GM12864 (cell line): ENCODE measurements around the gene S100A7A.

Experiments used
- DNase-seq: peaks from one replicate; pipeline ENCODE4 v3.0.0-alpha.2; 2011; ENCODE audit warnings: low read depth
- H3K4me3 ChIP-seq: 2 replicates; pipeline ENCODE4 v1.5.1; 2011; ENCODE audit warnings: mild to moderate bottlenecking, low read depth, low read length, control low read depth
- TF ChIP-seq, protein P1 (sequence below): IDR thresholded peaks from 2 replicates; pipeline ENCODE4 v1.5.1; 2011; ENCODE audit warnings: low read depth, mild to moderate bottlenecking, moderate library complexity, low read length, control low read depth, inconsistent platforms; ENCODE audit errors: missing control alignments

The S100A7A gene

DNA sequence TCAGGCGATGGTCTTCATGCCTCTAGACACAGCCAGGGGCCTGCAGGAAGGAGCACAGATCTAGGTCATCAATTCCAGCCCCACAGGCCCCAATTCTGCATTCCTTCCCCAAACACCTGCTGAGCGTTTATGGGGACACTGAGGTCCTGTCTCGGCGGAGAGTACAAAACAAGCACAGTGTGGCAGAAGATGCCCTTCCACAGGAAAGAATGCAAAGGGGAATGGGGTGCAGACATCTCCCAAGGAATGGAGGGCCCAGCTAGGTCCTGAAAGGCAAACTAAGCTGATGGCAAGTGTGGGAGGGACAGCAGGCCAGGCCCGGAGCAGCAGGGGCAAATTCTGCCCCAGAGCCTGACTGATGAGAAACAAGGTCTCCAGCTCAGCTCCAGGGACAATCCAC lies 21.9 kb upstream of the S100A7A start:
- TF ChIP-seq, protein P1, sequence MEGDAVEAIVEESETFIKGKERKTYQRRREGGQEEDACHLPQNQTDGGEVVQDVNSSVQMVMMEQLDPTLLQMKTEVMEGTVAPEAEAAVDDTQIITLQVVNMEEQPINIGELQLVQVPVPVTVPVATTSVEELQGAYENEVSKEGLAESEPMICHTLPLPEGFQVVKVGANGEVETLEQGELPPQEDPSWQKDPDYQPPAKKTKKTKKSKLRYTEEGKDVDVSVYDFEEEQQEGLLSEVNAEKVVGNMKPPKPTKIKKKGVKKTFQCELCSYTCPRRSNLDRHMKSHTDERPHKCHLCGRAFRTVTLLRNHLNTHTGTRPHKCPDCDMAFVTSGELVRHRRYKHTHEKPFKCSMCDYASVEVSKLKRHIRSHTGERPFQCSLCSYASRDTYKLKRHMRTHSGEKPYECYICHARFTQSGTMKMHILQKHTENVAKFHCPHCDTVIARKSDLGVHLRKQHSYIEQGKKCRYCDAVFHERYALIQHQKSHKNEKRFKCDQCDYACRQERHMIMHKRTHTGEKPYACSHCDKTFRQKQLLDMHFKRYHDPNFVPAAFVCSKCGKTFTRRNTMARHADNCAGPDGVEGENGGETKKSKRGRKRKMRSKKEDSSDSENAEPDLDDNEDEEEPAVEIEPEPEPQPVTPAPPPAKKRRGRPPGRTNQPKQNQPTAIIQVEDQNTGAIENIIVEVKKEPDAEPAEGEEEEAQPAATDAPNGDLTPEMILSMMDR: no peak
- no peak for DNase-seq
- H3K4me3 ChIP-seq: no peak overlapping the region

GRCh38 chr1:153395136-153395685 lies 21.1 kb upstream of the S100A7A start:
- TF ChIP-seq, protein P1: no peak
- DNase-seq: no peak
- H3K4me3 ChIP-seq: no peak overlapping the region

DNA sequence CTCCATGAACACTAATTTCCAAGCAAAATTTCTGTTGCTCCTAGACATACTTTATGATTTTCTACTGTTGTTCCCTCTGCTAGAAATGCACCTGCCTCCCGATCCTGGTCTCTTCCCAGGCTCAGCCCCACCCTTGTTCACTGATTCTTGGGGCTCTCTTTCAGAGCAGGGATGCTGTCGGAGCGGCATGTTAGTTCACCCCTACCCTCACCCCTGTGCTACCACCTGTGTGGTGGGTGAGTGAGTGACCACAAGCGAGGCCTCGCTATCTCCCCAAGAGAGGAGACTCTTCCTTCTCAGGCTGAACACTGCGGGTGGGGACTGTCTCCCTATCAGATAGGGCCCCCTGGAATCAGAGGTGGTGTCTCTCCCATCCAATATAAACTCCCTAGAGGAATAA lies 20.5 kb upstream of the S100A7A start:
- DNase-seq: no peak
- TF ChIP-seq, protein P1: no peak
- H3K4me3 ChIP-seq: no peak overlapping the region

DNA sequence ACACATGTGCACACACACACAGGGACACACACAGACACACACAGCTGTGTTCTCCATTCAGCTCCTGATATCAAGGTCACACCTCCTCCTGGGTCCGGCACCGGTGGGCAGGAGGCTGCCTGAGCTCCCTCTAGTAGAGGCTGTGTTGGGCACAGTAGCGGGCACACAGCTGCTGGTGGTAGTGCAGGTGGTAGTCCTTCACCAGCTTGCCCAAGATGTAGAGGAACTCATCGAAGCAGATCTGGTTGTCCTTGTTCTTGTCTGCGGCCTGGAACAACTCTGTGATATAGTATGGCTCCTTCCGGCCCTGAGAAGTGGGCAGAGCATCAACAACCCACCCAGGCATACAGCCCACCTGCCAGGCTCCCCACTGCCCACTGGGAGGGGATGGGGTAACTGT lies 19.9 kb upstream of the S100A7A start:
- no peak for DNase-seq
- TF ChIP-seq, protein P1: no peak
- no peak overlapping the region for H3K4me3 ChIP-seq

DNA sequence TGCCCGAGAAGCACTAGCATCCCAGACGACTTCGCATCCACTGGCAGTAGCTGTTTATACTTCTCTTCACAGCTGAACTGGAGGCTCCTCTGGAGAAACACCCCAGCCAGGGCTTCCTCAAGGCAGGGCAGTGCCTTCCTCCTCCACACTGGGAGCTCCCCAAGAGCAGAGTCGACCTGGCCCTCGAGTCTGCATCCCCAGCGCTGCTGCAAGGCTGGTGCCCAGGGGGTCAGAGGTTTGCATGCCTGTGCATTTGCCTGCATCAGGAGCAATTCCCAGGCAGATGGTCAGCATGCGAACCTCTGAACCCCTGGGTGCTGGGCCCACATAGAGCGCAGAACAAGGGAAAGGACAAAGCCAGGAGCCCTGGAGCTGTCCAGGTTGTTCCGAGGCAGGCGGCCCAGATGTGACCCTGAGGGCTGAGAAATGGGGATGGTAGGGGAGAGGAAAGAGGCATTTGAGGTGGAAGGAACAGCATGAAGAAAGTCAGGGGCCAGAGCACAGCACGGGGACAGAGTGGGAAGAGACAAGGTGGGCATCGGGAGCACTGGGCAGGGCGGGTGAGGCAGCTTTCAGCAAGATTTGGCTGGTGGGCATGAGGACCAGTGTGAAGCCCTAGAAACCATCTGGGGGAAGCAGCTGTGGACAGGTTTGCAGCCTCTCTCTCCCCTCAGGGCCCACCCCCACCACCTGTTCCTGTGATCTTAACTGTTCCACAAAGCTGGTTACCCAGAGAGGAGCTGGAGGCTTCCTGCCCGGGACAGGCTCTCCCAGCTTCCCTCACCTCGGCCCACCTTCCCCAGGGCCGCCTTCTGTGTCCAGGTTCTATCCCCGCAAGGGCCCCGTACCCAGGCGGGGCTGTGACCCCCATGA lies 19.0 kb upstream of the S100A7A start:
- no peak for DNase-seq

GRCh38 chr1:153397924-153398651 lies 18.2 kb upstream of the S100A7A start:
- DNase-seq: no peak
- TF ChIP-seq, protein P1: no peak

More for the DNA sequence above, 19.0 kb upstream of the S100A7A start:
- TF ChIP-seq, protein P1: no peak
- H3K4me3 ChIP-seq: no peak overlapping the region

More at GRCh38 chr1:153397924-153398651, 18.2 kb upstream of the S100A7A start:
- no peak overlapping the region for H3K4me3 ChIP-seq
